ENCODE measurements around the gene SERTAD2.

The SERTAD2 gene

GRCh38 chr2:64653109-64654062 lies at the start of gene SERTAD2:
SERTAD2 (minus strand) TSS chr2:64653913; CDS start chr2:64636871, 17,042 bp downstream.
- H3K4me1 ChIP-seq (ENCODE audit: control insufficient read depth in 2 of 2, insufficient read depth in 2 of 2, low read length in 2 of 2): peaks cover 26 to 40% of the 10 kb centered on the region in 2 donors
- H3K27ac ChIP-seq (ENCODE audit: low read depth in 2 of 2, low read length in 2 of 2): peak within 1 kb of the TSS; percentile 99 to 100
- peak within 1 kb of the TSS; percentile 83 to 90 for H3K4me3 ChIP-seq (ENCODE audit: low read length in 2 of 2)
- no peaks in the 10 kb centered on the region for H3K36me3 ChIP-seq (ENCODE audit: control insufficient read depth in 2 of 2, insufficient read depth in 2 of 2, low read length in 2 of 2)
- H3K9ac ChIP-seq (ENCODE audit: low read depth in 1 of 2, low read length in 2 of 2): peak within 1 kb of the TSS; percentile 86 to 98
- H3K9me3 ChIP-seq (ENCODE audit: control insufficient read depth in 2 of 2, low read length in 2 of 2): no peaks in the 10 kb centered on the region
- H3K27me3 ChIP-seq (ENCODE audit: control insufficient read depth in 2 of 2, insufficient read depth in 2 of 2, low read length in 2 of 2): no peaks in the 10 kb centered on the region

- Histone ChIP-seq H3K9me3 (ENCODE audit: control insufficient read depth in 2 of 2, low read length in 2 of 2) (no peaks in the 10 kb centered on the region), H3K27me3 (ENCODE audit: control insufficient read depth in 2 of 2, insufficient read depth in 2 of 2, low read length in 2 of 2) (no peaks in the 10 kb centered on the region), H3K4me3 (ENCODE audit: low read length in 2 of 2) (no peak overlapping the region), H3K4me1 (ENCODE audit: control insufficient read depth in 2 of 2, insufficient read depth in 2 of 2, low read length in 2 of 2) (peaks cover 0 to 6% of the 10 kb centered on the region in 2 donors), H3K27ac (ENCODE audit: low read depth in 2 of 2, low read length in 2 of 2) (no peak overlapping the region), H3K36me3 (ENCODE audit: control insufficient read depth in 2 of 2, insufficient read depth in 2 of 2, low read length in 2 of 2) (no peaks in the 10 kb centered on the region), H3K9ac (ENCODE audit: low read depth in 1 of 2, low read length in 2 of 2) (no peak overlapping the region)
Observed at GRCh38 chr2:64700133-64700809, 46.6 kb upstream of the SERTAD2 start.

GRCh38 chr2:64699712-64700111 lies 46.0 kb upstream of the SERTAD2 start:
- H3K4me1 ChIP-seq (ENCODE audit: control insufficient read depth in 2 of 2, insufficient read depth in 2 of 2, low read length in 2 of 2): peaks cover 0 to 6% of the 10 kb centered on the region in 2 donors
- no peaks in the 10 kb centered on the region for H3K9me3 ChIP-seq (ENCODE audit: control insufficient read depth in 2 of 2, low read length in 2 of 2)
- H3K27ac ChIP-seq (ENCODE audit: low read depth in 2 of 2, low read length in 2 of 2): no peak overlapping the region
- no peaks in the 10 kb centered on the region for H3K27me3 ChIP-seq (ENCODE audit: control insufficient read depth in 2 of 2, insufficient read depth in 2 of 2, low read length in 2 of 2)
- H3K4me3 ChIP-seq (ENCODE audit: low read length in 2 of 2): no peak overlapping the region
- no peaks in the 10 kb centered on the region for H3K36me3 ChIP-seq (ENCODE audit: control insufficient read depth in 2 of 2, insufficient read depth in 2 of 2, low read length in 2 of 2)
- no peak overlapping the region for H3K9ac ChIP-seq (ENCODE audit: low read depth in 1 of 2, low read length in 2 of 2)

GRCh38 chr2:64698668-64699444 lies 45.1 kb upstream of the SERTAD2 start:
- no peaks in the 10 kb centered on the region for H3K36me3 ChIP-seq (ENCODE audit: control insufficient read depth in 2 of 2, insufficient read depth in 2 of 2, low read length in 2 of 2)
- peaks cover 0 to 6% of the 10 kb centered on the region in 2 donors for H3K4me1 ChIP-seq (ENCODE audit: control insufficient read depth in 2 of 2, insufficient read depth in 2 of 2, low read length in 2 of 2)
- no peaks in the 10 kb centered on the region for H3K9me3 ChIP-seq (ENCODE audit: control insufficient read depth in 2 of 2, low read length in 2 of 2)
- H3K4me3 ChIP-seq (ENCODE audit: low read length in 2 of 2): no peak overlapping the region
- H3K27ac ChIP-seq (ENCODE audit: low read depth in 2 of 2, low read length in 2 of 2): no peak overlapping the region
- H3K27me3 ChIP-seq (ENCODE audit: control insufficient read depth in 2 of 2, insufficient read depth in 2 of 2, low read length in 2 of 2): no peaks in the 10 kb centered on the region
- no peak overlapping the region for H3K9ac ChIP-seq (ENCODE audit: low read depth in 1 of 2, low read length in 2 of 2)

- Histone ChIP-seq H3K27ac (ENCODE audit: low read depth in 2 of 2, low read length in 2 of 2) (no peak overlapping the region), H3K36me3 (ENCODE audit: control insufficient read depth in 2 of 2, insufficient read depth in 2 of 2, low read length in 2 of 2) (no peaks in the 10 kb centered on the region), H3K9me3 (ENCODE audit: control insufficient read depth in 2 of 2, low read length in 2 of 2) (no peaks in the 10 kb centered on the region), H3K9ac (ENCODE audit: low read depth in 1 of 2, low read length in 2 of 2) (no peak overlapping the region), H3K27me3 (ENCODE audit: control insufficient read depth in 2 of 2, insufficient read depth in 2 of 2, low read length in 2 of 2) (no peaks in the 10 kb centered on the region), H3K4me1 (ENCODE audit: control insufficient read depth in 2 of 2, insufficient read depth in 2 of 2, low read length in 2 of 2) (peaks cover 0 to 6% of the 10 kb centered on the region in 2 donors), H3K4me3 (ENCODE audit: low read length in 2 of 2) (no peak overlapping the region)
Observed at GRCh38 chr2:64698177-64698643, 44.5 kb upstream of the SERTAD2 start.

GRCh38 chr2:64697297-64698176 lies 43.8 kb upstream of the SERTAD2 start:
- Histone ChIP-seq H3K36me3 (ENCODE audit: control insufficient read depth in 2 of 2, insufficient read depth in 2 of 2, low read length in 2 of 2) (no peaks in the 10 kb centered on the region), H3K4me3 (ENCODE audit: low read length in 2 of 2) (no peak overlapping the region), H3K27me3 (ENCODE audit: control insufficient read depth in 2 of 2, insufficient read depth in 2 of 2, low read length in 2 of 2) (no peaks in the 10 kb centered on the region), H3K27ac (ENCODE audit: low read depth in 2 of 2, low read length in 2 of 2) (no peak overlapping the region), H3K9me3 (ENCODE audit: control insufficient read depth in 2 of 2, low read length in 2 of 2) (no peaks in the 10 kb centered on the region), H3K4me1 (ENCODE audit: control insufficient read depth in 2 of 2, insufficient read depth in 2 of 2, low read length in 2 of 2) (peaks cover 0 to 6% of the 10 kb centered on the region in 2 donors), H3K9ac (ENCODE audit: low read depth in 1 of 2, low read length in 2 of 2) (no peak overlapping the region)

GRCh38 chr2:64696636-64697035 lies 42.9 kb upstream of the SERTAD2 start:
- H3K27ac ChIP-seq (ENCODE audit: low read depth in 2 of 2, low read length in 2 of 2): no peak overlapping the region
- no peak overlapping the region for H3K9ac ChIP-seq (ENCODE audit: low read depth in 1 of 2, low read length in 2 of 2)
- H3K4me1 ChIP-seq (ENCODE audit: control insufficient read depth in 2 of 2, insufficient read depth in 2 of 2, low read length in 2 of 2): peaks cover 0 to 6% of the 10 kb centered on the region in 2 donors
- H3K27me3 ChIP-seq (ENCODE audit: control insufficient read depth in 2 of 2, insufficient read depth in 2 of 2, low read length in 2 of 2): no peaks in the 10 kb centered on the region
- H3K4me3 ChIP-seq (ENCODE audit: low read length in 2 of 2): no peak overlapping the region
- H3K9me3 ChIP-seq (ENCODE audit: control insufficient read depth in 2 of 2, low read length in 2 of 2): no peaks in the 10 kb centered on the region
- no peaks in the 10 kb centered on the region for H3K36me3 ChIP-seq (ENCODE audit: control insufficient read depth in 2 of 2, insufficient read depth in 2 of 2, low read length in 2 of 2)

- H3K9ac ChIP-seq (ENCODE audit: low read depth in 1 of 2, low read length in 2 of 2): no peak overlapping the region
- H3K27ac ChIP-seq (ENCODE audit: low read depth in 2 of 2, low read length in 2 of 2): no peak overlapping the region
- H3K9me3 ChIP-seq (ENCODE audit: control insufficient read depth in 2 of 2, low read length in 2 of 2): no peaks in the 10 kb centered on the region
- no peak overlapping the region for H3K4me3 ChIP-seq (ENCODE audit: low read length in 2 of 2)
- H3K36me3 ChIP-seq (ENCODE audit: control insufficient read depth in 2 of 2, insufficient read depth in 2 of 2, low read length in 2 of 2): no peaks in the 10 kb centered on the region
- H3K27me3 ChIP-seq (ENCODE audit: control insufficient read depth in 2 of 2, insufficient read depth in 2 of 2, low read length in 2 of 2): no peaks in the 10 kb centered on the region
- H3K4me1 ChIP-seq (ENCODE audit: control insufficient read depth in 2 of 2, insufficient read depth in 2 of 2, low read length in 2 of 2): peaks cover 0 to 6% of the 10 kb centered on the region in 2 donors
Observed at GRCh38 chr2:64695721-64696261, 42.1 kb upstream of the SERTAD2 start.

- H3K27ac ChIP-seq (ENCODE audit: low read depth in 2 of 2, low read length in 2 of 2): no peak overlapping the region
- no peaks in the 10 kb centered on the region for H3K36me3 ChIP-seq (ENCODE audit: control insufficient read depth in 2 of 2, insufficient read depth in 2 of 2, low read length in 2 of 2)
- no peaks in the 10 kb centered on the region for H3K27me3 ChIP-seq (ENCODE audit: control insufficient read depth in 2 of 2, insufficient read depth in 2 of 2, low read length in 2 of 2)
- no peaks in the 10 kb centered on the region for H3K9me3 ChIP-seq (ENCODE audit: control insufficient read depth in 2 of 2, low read length in 2 of 2)
- H3K9ac ChIP-seq (ENCODE audit: low read depth in 1 of 2, low read length in 2 of 2): no peak overlapping the region
- H3K4me3 ChIP-seq (ENCODE audit: low read length in 2 of 2): no peak overlapping the region
- peaks cover 0 to 2% of the 10 kb centered on the region in 2 donors for H3K4me1 ChIP-seq (ENCODE audit: control insufficient read depth in 2 of 2, insufficient read depth in 2 of 2, low read length in 2 of 2)
Observed at GRCh38 chr2:64692401-64692800, 38.7 kb upstream of the SERTAD2 start.
